SK-N-MC (cell line): ENCODE results near the gene THADA.

Experiments
- DNase-seq: peaks from one replicate; pipeline ENCODE4 v3.0.0-alpha.2; 2011; ENCODE audit warnings: low read depth, low spot score
- H3K27ac ChIP-seq: fragments of 200-600 bp; sonication (generic); 2 replicates; pipeline ENCODE4 v1.5.1; 2016; ENCODE audit warnings: mixed run types
- H3K36me3 ChIP-seq: fragments of 200-600 bp; sonication (generic); 2 replicates; pipeline ENCODE4 v1.6.1; 2017; ENCODE audit warnings: antibody characterized with exemption, low read length, mixed read lengths; ENCODE audit not compliant: insufficient read depth
- H3K4me3 ChIP-seq: fragments of 200-600 bp; sonication (generic); 2 replicates; pipeline ENCODE4 v1.5.1; 2016
- H3K9ac ChIP-seq: fragments of 200-600 bp; sonication (generic); 2 replicates; pipeline ENCODE4 v1.8.0; 2017; ENCODE audit warnings: mixed run types, mixed read lengths; ENCODE audit not compliant: insufficient read length
- H3K9me3 ChIP-seq: fragments of 200-600 bp; sonication (generic); 2 replicates; pipeline ENCODE4 v1.6.1; 2017; ENCODE audit warnings: low read depth, mild to moderate bottlenecking, antibody characterized with exemption, low read length, moderate library complexity, mixed read lengths
- EZH2 ChIP-seq: fragments of 200-600 bp; sonication (generic); IDR thresholded peaks from one replicate; pipeline ENCODE4 v1.6.1; 2017; ENCODE audit warnings: antibody characterized with exemption
- FOXP2 ChIP-seq: optimal IDR thresholded peaks from 2 replicates; pipeline ENCODE3; 2011; ENCODE audit warnings: mild to moderate bottlenecking, moderate library complexity; ENCODE audit not compliant: insufficient read depth; ENCODE audit errors: extremely low read length, control extremely low read depth
- POLR2AphosphoS5 ChIP-seq: IDR thresholded peaks from 2 replicates; pipeline ENCODE4 v1.6.1; 2012; ENCODE audit warnings: mild to moderate bottlenecking, low read depth, low read length, borderline replicate concordance

The THADA gene

DNA sequence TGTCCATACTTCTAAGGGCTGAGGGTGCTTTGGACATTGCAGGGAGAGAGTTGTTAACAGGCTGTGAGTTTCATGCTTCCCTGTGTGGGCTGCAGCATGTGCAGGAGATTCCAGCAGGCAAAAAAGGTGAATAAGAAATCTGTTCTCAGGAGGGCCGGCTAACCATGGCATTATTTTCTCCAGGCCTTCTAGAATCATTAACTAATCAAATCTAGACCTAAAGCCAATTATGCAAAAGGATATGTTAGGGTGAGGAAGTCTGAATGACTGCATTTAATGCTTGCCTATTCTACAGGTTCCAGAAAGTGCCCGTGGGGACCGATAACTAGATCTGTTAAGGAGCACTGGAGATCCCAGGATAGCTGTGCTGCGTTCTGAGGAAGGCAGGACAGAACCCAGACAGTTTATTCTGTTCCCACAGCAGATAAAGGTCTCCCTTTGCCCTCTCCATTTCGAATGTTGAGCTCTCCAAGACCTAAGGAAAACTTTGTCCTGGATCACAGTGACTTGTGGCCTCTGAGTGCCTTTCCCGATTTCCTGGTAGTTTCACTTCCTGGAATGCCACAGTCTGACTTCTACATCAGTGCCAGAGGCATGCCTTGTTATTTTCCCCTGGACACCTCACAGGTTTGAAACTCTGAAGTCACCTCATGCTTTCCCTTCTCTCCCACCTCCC, 319.4 kb downstream of the THADA start:
- H3K9ac ChIP-seq, result no peak overlapping the region
- no peak overlapping the region for H3K27ac ChIP-seq
- DNase-seq, result no peak
- no peaks in the 10 kb centered on the region for H3K9me3 ChIP-seq
- TF ChIP-seq POLR2AphosphoS5 (no peak), FOXP2 (no peak), EZH2 (no peak)
- H3K36me3 ChIP-seq, result no peaks in the 10 kb centered on the region; the same call in 1 of the 2 replicates
- no peak overlapping the region for H3K4me3 ChIP-seq

DNA sequence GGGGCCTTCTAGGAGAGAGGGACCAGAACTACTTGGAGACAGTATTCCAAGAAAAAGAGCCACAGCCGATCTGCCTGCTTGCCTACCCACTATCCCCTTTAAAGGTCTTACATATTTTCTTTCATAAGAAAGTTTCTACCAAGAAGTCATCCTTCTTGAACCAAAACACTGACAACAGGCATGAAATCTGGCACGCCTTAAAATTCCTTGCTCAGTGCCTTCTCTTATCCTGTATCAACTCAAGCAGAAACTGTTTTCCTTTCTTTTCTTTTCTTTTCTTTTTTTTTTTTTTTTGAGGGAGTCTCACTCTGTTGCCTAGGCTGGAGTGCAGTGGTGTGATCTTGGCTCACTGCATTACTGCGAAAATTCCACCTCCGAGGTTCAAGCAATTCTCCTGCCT, 321.1 kb downstream of the THADA start:
- DNase-seq, result no peak
- H3K4me3 ChIP-seq, result no peak overlapping the region
- H3K36me3 ChIP-seq, result no peaks in the 10 kb centered on the region; the same call in 1 of the 2 replicates
- no peak overlapping the region for H3K27ac ChIP-seq
- no peak overlapping the region for H3K9ac ChIP-seq
- no peak for TF ChIP-seq FOXP2
- no peak for TF ChIP-seq POLR2AphosphoS5
- no peak for TF ChIP-seq EZH2
- no peaks in the 10 kb centered on the region for H3K9me3 ChIP-seq

DNA sequence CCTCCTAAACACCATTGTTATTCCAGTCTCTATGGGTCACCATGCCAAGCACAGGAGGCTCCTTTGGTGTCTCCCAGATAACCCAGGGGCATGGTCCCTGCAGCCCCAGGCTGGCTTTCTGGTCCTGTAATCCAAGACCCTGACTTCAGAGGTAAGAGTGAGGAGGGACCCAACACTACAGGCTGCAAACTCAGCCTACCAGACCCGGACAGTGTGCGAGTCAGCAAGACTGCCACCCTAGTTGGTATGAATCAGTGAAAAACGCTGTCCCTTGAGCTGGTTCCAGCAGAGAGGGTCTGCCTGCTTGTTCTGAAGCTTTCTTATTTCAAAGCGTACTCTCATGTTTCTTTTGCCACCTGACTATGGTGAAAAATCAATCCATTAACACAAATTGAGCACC, 321.8 kb downstream of the THADA start:
- H3K9ac ChIP-seq, result no peak overlapping the region
- no peak for DNase-seq
- no peaks in the 10 kb centered on the region for H3K9me3 ChIP-seq
- TF ChIP-seq POLR2AphosphoS5 (no peak), EZH2 (no peak), FOXP2 (no peak)
- no peak overlapping the region for H3K4me3 ChIP-seq
- H3K27ac ChIP-seq, result no peak overlapping the region
- H3K36me3 ChIP-seq, result no peaks in the 10 kb centered on the region

DNA sequence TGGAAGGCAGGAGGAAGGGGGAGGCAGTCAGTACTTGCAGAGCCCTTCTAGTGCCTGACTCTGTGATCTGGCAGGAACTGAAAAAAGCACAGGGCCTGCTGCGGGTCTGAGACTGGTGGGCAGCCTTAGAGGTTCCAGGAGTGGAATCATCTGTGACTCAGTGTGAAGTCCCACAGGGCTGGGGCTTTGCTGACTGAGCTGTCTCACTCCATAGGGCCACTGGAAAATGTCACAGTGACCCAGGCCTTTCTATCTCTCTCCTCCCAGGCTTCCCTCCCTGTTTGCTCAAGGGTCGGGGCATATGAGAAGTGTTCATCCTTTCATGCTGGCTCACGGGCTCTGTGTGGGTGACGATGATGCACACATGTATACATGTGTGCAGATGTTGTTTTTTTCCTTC, 322.3 kb downstream of the THADA start:
- TF ChIP-seq POLR2AphosphoS5, result no peak
- TF ChIP-seq FOXP2, result no peak
- no peak for TF ChIP-seq EZH2
- DNase-seq, result no peak
- no peak overlapping the region for H3K9ac ChIP-seq
- no peak overlapping the region for H3K27ac ChIP-seq
- H3K4me3 ChIP-seq, result no peak overlapping the region
- H3K9me3 ChIP-seq, result no peaks in the 10 kb centered on the region
- no peaks in the 10 kb centered on the region for H3K36me3 ChIP-seq

DNA sequence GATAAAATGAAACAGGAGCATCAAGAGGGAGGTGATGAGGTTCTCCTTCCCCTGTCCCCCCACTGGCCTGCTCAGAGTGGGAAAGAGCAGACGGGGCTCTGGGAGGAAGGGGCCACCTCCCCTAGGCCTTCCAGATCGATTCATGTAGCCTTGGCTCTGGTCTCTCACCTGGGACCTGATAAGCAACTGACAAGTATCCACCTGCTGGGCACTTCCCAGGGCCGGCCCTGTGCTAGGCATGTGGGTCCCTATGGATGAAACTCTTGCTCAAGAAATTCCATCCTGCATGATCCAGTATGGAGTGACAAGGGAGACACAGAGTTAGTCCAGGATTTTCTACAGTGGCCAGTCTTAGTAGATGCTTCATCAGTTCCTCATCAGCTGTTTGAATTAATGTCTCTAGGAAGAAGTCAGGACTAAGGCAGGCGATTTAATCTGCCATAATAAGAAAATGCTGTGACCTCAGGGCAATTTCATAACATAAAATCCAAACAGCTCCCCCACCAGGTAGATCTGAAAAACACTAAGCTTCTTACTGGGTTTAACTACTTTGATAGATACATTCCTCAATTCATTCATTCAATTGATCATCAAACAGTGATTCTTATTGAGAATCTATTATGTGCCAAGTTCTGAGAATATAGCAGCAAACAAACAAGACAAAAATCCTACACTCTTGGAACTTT, 324.8 kb downstream of the THADA start:
- H3K36me3 ChIP-seq, result no peaks in the 10 kb centered on the region
- no peak for DNase-seq
- no peak overlapping the region for H3K27ac ChIP-seq
- no peak overlapping the region for H3K4me3 ChIP-seq
- no peak overlapping the region for H3K9ac ChIP-seq
- no peaks in the 10 kb centered on the region for H3K9me3 ChIP-seq
- TF ChIP-seq POLR2AphosphoS5 (no peak), FOXP2 (no peak), EZH2 (no peak)

DNA sequence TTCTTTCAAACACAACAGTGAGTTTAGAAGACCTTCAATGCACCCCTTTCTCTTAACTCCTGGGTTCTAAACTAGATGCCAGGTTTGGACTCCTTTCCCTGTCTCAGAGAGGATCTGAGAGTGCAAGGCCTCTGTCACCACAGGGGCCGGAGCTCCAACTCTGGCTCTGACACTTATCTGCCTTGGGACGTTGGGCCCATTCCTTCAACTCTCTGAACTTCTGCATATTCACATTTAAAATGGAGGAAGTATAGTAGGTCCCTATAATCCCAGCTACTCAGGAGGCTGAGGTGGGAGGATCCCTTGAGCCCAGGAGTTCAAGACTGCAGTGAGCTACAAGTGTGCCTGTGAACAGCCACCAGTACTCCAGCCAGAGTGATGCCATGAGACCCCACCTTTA, 325.4 kb downstream of the THADA start:
- Histone ChIP-seq H3K4me3 (no peak overlapping the region), H3K36me3 (no peaks in the 10 kb centered on the region), H3K9me3 (no peaks in the 10 kb centered on the region), H3K27ac (no peak overlapping the region), H3K9ac (no peak overlapping the region)
- TF ChIP-seq POLR2AphosphoS5 (no peak), EZH2 (no peak), FOXP2 (no peak)
- no peak for DNase-seq

DNA sequence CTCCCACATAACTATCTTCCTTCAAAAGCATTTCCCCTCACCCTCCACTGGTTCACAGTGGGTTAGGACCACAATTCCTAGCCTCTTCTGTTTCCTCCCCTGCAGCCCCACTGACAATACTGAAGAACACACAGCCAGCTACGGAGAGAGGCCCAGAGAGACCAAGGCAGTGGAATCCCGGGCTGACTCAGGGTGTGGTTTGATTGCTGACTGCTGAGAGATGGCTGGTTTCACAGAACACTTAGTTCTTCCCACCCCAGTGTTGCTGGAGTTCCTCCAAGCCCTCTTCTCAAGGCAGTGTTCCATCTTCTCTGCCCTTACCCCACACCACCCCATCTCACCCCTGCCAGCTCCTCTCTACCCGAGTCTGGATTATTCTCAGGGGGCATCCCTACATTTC, 326.1 kb downstream of the THADA start:
- Histone ChIP-seq H3K9me3 (no peaks in the 10 kb centered on the region), H3K4me3 (no peak overlapping the region), H3K36me3 (no peaks in the 10 kb centered on the region), H3K9ac (no peak overlapping the region), H3K27ac (no peak overlapping the region)
- no peak for DNase-seq
- no peak for TF ChIP-seq POLR2AphosphoS5
- no peak for TF ChIP-seq EZH2
- TF ChIP-seq FOXP2, result no peak

DNA sequence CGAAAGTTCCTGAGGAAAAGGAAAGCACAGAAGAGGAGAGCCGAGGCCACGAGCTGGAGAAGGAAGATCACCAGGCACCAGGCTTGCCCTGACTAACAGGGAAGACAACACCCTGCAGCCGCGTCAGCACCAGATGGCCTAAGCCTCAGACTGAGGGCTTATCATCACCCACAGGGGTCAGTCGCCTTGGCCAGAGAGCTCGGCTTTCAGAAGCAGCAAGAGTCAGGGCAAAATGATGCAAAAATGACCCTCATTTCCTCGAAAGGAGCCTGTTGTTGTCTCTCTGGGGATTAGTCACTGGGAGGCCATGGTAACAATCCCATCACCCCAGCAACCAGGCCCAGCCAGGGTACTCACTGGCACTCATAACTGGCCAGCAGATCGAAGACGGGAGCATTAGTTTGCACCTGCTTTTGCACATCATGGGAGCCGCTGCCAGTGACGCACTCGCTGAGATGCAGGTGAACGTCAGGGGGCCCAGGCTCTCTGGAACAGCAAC, 326.7 kb downstream of the THADA start:
- Histone ChIP-seq H3K9ac (no peak overlapping the region), H3K4me3 (no peak overlapping the region), H3K9me3 (no peaks in the 10 kb centered on the region), H3K27ac (no peak overlapping the region), H3K36me3 (no peaks in the 10 kb centered on the region)
- TF ChIP-seq FOXP2, result no peak
- no peak for TF ChIP-seq POLR2AphosphoS5
- DNase-seq, result no peak

DNA sequence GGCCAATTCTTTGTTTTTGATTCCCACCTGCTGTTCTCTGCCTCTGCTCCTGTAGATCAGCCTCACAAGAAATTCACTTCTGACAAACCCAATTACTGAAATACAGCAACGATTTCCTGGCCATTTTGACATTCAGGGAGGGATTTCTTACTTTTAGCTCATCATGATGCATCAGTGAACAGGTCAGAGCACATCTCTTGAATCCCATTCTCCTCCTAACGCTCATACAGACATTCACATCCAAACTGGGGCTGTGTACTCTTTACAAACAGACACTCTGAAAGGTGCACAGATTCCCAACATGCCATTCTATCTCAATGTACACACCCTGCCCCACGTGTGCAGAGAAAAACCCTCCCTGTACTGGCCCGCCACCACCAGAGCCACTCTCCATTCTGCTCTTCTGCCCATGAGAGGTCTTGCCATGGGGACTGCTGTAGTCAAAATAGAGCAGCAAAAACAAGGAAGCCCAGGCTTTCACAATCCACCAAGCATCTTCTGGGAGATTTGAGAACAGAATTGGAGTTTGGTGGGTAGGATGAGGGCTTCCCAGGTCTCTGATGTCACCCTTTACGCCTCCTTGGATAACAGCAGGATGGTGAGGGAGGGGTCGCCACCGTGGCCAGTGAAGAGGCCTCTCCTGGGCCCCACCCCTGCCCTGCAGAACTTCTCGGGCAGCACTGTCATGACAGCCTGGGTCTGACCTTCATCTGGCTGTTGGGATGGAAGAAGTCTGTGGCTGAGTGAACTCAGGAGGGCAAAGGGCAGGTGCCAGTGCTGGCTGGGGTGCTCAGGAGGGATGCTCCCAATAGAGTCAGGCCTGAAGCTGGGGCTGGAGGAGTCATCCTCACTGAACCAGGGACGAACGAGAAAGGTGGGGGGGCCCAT, 327.5 kb downstream of the THADA start:
- no peak for TF ChIP-seq FOXP2
- no peak for TF ChIP-seq POLR2AphosphoS5
- TF ChIP-seq EZH2, result no peak
- Histone ChIP-seq H3K4me3 (no peak overlapping the region), H3K36me3 (no peaks in the 10 kb centered on the region), H3K9ac (no peak overlapping the region), H3K9me3 (no peaks in the 10 kb centered on the region), H3K27ac (no peak overlapping the region)
- no peak for DNase-seq
